ENCODE data around the gene ECE1. TPM values are rescaled to one million over a fixed set of nuclear protein-coding genes. Genes with fewer than 3 reads are reported as not detected.

Gene ECE1
- total and polyA plus RNA-seq, 2 of the 8 experiments (the other 6 are each of a cell fraction or from before 2014, with no cell fraction given), result 21.4 to 36.8 TPM

DNA sequence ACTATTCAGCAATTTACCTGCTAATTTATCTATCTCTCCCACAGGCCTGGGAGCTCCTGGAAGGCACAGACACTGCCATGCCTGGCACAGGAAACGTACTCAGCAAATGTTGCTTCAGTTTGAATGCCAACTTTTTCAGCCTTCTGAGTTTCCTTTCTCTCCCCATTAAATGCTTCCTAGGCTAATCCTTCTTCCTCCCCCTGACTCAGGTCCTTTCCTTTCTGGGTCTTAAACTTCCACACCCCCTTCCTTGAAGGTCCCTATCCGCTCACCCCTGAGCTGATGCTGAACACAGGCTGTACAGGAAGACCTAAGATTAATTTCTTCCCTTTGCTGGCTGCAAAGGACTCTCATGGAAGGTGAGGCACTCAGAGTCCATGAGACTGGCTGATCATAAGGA is 40.3 kb upstream of the ECE1 start (continued):
- TF ChIP-seq YY1 (IDR thresholded peaks at IDR 0.05; ENCODE audit: low read depth, low read length) (no peak), CTBP2 (IDR thresholded peaks at IDR 0.05; ENCODE audit: borderline replicate concordance, insufficient read depth, insufficient read length, low read length) (no peak), CBX8 (IDR thresholded peaks at IDR 0.05; ENCODE audit: borderline replicate concordance, low read depth, low read length) (no peak), BACH1 (IDR thresholded peaks at IDR 0.05; ENCODE audit: low read length) (no peak), HDAC6 (IDR thresholded peaks at IDR 0.05; ENCODE audit: low read depth, low read length) (no peak), KDM4A (IDR thresholded peaks at IDR 0.05; ENCODE audit: low read depth, low read length, severe bottlenecking) (no peak), ASH2L (IDR thresholded peaks at IDR 0.05; ENCODE audit: low read length) (no peak)
